Measurements from ENCODE around the gene RFFL.
A peak's percentile ranks its signal among the peaks of the same experiment; 100 is the strongest.
"Not testable (repeated sequence)": the region's sequence is repeated elsewhere in the genome, so short reads cannot be mapped to it uniquely, and the experiment has no call there.

Gene RFFL

GRCh38 chr17:35063514-35064223, at the start of gene RFFL:
Gene RFFL (minus strand): TSS chr17:35063707. CDS start chr17:35026553, 37,154 bp downstream.
- TF ChIP-seq, protein P1, sequence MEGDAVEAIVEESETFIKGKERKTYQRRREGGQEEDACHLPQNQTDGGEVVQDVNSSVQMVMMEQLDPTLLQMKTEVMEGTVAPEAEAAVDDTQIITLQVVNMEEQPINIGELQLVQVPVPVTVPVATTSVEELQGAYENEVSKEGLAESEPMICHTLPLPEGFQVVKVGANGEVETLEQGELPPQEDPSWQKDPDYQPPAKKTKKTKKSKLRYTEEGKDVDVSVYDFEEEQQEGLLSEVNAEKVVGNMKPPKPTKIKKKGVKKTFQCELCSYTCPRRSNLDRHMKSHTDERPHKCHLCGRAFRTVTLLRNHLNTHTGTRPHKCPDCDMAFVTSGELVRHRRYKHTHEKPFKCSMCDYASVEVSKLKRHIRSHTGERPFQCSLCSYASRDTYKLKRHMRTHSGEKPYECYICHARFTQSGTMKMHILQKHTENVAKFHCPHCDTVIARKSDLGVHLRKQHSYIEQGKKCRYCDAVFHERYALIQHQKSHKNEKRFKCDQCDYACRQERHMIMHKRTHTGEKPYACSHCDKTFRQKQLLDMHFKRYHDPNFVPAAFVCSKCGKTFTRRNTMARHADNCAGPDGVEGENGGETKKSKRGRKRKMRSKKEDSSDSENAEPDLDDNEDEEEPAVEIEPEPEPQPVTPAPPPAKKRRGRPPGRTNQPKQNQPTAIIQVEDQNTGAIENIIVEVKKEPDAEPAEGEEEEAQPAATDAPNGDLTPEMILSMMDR (IDR thresholded peaks at IDR 0.05; ENCODE audit: low read depth, low read length, missing control alignments), result peak; percentile 15
- peak within 1 kb of the TSS; percentile 19; the same call in 1 of the 2 replicates for H3K4me3 ChIP-seq (replicated peaks; ENCODE audit: low read depth, low read length)
- peak; percentile 92 for DNase-seq (ENCODE audit: extremely low read depth, low read depth)

DNA sequence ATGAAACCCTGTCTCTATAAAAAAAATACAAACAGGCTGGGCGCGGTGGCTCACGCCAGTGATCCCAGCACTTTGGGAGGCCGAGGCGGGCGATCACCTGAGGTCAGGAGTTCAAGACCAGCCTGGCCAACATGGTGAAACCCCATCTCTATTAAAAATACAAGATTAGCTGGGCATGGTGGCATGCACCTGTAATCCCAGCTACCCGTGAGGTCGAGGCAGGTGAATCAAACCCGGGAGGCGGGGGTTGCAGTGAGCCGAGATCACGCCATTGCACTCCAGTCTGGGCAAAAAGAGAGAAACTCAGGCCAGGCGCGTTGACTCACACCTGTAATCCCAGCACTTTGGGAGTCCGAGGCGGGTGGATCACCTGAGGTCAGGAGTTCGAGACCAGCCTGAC, 47.3 kb upstream of the RFFL start:
- not testable (repeated sequence) for DNase-seq (ENCODE audit: extremely low read depth, low read depth); H3K4me3 ChIP-seq (replicated peaks; ENCODE audit: low read depth, low read length)

DNA sequence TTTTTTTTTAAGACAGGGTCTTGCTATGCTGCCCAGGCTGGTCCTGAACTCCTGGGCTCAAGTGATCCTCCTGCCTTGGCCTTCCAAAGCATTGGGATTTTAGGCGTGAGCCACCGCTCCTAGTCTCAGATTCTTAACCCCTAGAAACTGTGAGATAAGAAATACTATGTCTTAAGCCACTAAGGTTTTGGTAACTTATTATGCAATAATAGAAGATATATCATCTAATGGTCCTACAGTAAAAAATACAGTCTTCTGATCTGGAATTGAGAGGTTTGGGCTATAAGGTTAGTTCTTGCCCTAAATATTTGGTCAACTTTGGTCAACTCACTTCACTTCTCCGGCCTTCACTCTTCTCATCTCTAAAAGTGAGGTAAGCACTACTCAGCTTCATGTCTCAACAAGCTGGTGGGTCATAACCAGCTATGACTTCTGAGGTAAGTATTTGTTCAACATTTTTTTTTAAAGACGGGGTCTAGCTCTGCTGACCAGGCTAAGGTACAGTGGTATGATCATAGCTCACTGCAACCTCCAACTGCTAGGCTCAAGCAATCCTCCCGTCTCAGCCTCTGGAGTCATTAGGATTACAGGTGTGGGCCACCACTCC, 41.4 kb upstream of the RFFL start:
- TF ChIP-seq, protein P1 (IDR thresholded peaks at IDR 0.05; ENCODE audit: low read depth, low read length, missing control alignments), result no peak
- DNase-seq (ENCODE audit: extremely low read depth, low read depth), result no peak
- H3K4me3 ChIP-seq (replicated peaks; ENCODE audit: low read depth, low read length), result no peak overlapping the region

GRCh38 chr17:35103271-35103670, 39.8 kb upstream of the RFFL start:
- DNase-seq (ENCODE audit: extremely low read depth, low read depth), result no peak

GRCh38 chr17:35101725-35102124, 38.2 kb upstream of the RFFL start:
- no peak overlapping the region for H3K4me3 ChIP-seq (replicated peaks; ENCODE audit: low read depth, low read length)
- TF ChIP-seq, protein P1 (IDR thresholded peaks at IDR 0.05; ENCODE audit: low read depth, low read length, missing control alignments), result no peak
- DNase-seq (ENCODE audit: extremely low read depth, low read depth), result no peak

More at GRCh38 chr17:35103271-35103670, 39.8 kb upstream of the RFFL start:
- H3K4me3 ChIP-seq (replicated peaks; ENCODE audit: low read depth, low read length), result no peak overlapping the region
- TF ChIP-seq, protein P1 (IDR thresholded peaks at IDR 0.05; ENCODE audit: low read depth, low read length, missing control alignments), result no peak

DNA sequence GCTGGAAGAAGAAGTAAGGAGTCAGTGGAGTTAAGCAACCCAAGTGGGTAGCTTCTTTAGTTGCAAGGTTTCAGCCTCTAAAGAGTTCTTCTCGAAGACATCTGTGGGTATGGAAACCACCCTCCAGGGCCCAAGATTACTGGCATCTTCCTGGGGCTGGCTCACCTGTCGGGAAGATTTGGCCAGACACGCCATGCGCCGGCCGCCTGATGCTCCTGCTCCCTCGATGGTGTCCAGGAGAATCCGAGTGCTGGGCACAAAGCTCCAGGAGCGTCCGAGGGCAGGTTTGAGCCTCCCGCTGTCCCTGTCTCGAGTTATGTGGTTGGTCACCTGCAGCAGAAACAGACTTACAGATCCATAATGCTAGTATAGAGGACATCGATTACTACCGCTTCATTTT, 37.5 kb upstream of the RFFL start:
- no peak overlapping the region for H3K4me3 ChIP-seq (replicated peaks; ENCODE audit: low read depth, low read length)
- DNase-seq (ENCODE audit: extremely low read depth, low read depth), result no peak
- TF ChIP-seq, protein P1 (IDR thresholded peaks at IDR 0.05; ENCODE audit: low read depth, low read length, missing control alignments), result no peak

- no peak for DNase-seq (ENCODE audit: extremely low read depth, low read depth)
- TF ChIP-seq, protein P1 (IDR thresholded peaks at IDR 0.05; ENCODE audit: low read depth, low read length, missing control alignments), result no peak
- no peak overlapping the region for H3K4me3 ChIP-seq (replicated peaks; ENCODE audit: low read depth, low read length)
These were observed 36.4 kb upstream of the RFFL start for GRCh38 chr17:35099908-35100307.

Measured in HFF-Myc (cell line).